Stimulated activated CD4-positive, alpha-beta T cell treated with anti-CD3 and anti-CD28 coated beads, TNF-alpha, amount 100 ng/mL, for 48 hours (primary cell): Measurements from ENCODE around the gene SLC35F3.
"Not testable (repeated sequence)": the region's sequence is repeated elsewhere in the genome, so short reads cannot be mapped to it uniquely, and the experiment has no call there.

Experiments
- DNase-seq, 3 donors: peaks; one replicate each; pipeline ENCODE4 v3.0.0-alpha.2; 2020; ENCODE audit warnings: low read depth in 3 of 3

SLC35F3 gene

DNA sequence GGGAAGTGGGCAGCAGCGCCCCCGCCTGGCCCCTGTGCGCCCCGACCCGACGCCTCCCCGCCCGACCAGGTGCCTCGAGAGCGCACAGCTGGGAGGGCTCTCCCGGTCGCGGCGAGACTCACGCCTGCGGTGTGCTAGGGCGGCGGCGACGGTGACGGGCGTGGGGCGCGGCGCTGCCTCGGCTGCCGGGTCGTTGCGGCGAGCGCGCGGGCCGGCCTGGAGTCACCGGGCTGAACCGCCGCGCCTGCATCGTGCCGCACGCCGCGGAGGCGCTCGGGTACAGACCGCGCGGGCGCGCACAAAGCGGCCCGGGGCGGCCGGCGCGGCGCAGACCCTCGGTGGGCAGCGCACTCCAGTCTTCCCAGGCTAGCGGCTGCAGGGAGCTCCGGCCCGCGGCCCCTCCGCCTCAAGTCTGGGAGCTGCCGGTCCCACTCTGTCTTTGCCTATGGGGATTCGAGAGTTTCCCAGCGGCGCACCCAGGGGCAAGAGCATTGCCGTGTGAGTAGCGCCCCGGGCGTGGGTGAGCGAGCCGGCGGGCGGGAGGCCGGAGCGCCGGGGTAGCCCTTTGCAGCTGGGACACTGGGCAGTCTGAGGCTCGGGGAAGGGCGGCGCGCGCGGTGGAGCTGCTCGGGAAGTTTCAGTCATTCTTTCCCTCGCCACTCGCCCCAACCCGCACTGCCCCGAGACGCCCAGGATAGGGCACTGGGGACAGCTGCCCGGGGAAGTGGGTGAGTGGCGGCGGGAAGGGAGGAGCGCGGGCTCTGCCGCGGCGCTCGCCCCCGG is at the start of gene SLC35F3:
SLC35F3 (plus strand) TSS at position 44 of the 783 bp plus-strand sequence.
- DNase-seq, result peak in 1 of 3 donors; percentile 4

DNA sequence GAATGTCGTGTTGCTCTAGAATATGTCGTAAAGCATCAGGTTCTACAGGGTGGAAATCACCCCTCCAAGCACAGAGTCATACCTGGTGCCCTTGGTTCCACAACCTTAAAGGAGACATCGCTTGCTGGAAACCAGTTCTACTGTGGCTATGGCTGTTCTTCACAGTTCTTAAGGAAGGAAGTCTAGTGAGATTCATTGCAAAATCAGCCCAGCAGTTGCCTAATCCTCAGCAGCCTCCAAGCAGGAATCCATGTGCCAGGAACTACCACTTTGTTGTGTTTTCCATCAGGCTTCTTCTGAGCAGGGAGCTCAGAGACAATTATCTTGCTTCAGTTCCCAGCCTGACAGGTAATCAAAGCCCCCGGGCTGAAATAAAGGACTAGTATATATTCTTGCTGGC is 45.0 kb upstream of the SLC35F3 start:
- DNase-seq, result no peak

DNA sequence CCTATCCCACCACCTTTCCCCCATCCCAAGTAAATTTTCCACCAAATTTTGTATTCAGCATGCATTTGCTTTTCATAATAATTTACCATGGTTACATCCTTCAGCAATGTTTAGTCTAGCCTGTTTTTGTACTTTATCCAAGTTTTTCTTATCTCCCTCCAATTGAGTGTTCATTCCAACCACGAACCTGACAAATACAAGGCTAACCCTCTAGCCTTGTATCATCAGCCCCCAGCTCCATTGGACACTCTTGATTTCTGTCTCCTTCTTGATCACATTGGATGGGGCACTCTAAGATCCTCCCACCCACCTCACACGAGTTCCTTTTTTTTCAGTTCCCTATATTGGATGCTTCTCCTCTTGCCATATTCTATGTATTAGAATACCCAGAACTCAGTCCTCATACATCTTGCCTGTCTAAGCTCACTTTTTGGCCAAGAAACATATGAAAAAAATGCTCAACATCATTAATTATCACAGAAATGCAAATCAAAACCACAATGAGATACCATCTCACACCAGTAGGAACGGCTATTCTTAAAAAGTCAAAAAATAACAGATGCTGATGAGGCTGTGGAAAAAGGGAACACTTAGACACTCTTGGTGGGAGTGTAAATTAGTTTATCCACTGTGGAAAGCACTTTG is 40.5 kb upstream of the SLC35F3 start:
- DNase-seq, result no peak

DNA sequence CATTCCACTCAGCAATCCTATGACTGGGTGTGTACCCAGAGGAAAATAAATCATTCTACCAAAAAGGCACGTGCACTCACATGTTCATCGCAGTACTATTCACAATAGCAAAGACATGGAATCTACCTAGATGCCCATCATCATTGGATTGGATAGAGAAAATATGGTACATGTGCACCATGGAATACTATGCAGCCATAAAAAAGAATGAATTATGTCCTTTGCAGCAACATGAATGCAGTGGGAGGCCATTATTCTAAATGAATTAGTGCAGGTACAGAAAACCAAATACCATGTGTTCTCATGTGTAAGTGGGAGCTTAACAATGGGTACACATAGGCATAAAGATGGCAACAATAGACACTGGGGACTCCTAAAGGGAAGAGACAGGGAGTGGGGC is 39.9 kb upstream of the SLC35F3 start:
- no peak for DNase-seq

DNA sequence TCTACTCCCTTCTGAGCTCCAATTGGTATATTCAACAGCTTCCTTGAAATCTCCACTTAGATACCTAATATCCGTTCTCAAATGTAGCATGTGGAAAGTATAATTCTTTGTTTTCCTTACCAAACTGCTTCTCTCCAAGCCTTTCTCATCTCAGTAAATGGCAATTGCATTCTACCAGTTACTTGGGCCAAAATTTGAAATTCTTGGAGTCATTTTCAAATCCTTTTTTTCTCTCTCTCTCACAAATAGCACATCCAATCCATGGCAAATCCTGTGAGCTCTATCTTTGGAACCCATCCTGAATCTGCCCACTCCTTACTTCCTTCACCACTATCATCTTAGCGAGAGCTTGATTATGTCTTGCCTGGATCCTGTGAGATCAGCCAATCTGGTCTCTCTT is 39.3 kb upstream of the SLC35F3 start:
- DNase-seq, result no peak

DNA sequence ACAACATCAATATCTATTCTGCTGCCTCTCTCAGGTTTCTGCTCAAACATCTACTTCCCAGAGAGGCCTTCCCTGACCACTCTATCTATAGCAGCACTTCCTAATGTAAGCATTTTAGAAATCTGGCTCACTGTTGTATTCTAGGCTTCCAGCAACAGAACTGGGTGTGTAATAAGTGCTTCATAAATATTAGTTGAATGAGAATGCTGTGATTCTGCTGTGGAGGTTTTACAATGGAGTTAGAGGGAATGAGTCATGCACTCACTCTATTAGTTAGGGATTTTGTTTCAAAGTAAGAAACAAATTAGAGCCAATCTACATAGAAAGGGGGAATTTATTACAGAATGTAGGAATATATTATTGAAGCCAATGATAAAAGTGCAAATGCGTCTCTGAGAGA is 38.6 kb upstream of the SLC35F3 start:
- no peak for DNase-seq

DNA sequence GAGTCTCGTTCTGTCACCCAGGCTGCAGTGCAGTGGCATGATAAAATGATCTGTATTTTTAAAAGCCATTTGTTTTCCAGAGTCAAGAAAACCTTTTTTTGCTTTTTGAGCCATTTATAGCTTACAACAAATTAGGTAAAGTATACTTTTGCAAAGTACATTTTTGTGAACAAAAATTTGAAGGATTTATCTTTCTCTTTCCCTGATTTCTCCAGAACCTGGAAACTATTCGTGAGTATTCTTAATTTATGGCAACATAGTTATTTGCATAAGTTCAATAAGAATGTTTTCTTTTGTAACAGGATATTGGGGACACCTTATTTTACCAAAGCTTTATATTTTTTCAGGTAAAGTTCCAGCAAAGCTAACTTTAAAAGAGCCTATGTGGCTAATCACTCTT is 37.4 kb upstream of the SLC35F3 start:
- DNase-seq, result no peak

DNA sequence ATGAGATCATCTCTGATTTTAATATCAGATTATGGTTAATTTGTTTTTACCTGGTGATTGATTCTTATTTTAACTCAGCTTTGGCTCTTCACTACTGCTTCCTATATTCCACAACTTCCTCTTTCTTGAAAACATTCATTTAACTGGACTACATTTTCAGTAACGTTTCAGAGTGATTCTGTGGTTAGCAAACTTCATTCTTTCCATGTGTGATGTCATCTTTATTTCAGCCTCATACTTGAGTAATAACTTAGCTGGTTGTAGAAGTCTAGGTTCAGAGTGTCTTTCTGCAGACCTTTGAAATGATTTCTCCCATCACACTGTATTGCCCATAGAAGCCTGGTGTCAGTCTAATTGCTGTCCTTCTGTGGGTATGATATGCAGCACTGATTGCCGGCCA is 36.0 kb upstream of the SLC35F3 start:
- DNase-seq, result no peak

DNA sequence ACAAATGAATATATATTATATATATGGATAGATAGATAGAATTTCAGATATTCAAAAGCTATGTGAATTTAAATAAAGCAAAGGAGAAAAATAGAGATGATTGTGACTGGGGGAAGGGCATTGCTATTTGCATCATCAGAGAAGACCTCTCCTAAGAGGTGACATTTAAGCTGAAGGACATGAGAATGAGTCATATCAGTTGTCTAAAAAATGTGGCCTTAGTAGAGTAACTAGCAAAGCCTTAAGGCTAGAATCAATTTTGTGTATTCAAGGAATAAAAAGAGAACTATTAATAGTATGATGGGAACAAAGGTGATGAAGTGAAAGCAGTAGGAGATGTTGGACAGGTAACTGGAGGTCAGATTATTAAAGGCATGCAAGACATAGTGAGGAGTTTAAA is 34.8 kb upstream of the SLC35F3 start:
- DNase-seq, result no peak

DNA sequence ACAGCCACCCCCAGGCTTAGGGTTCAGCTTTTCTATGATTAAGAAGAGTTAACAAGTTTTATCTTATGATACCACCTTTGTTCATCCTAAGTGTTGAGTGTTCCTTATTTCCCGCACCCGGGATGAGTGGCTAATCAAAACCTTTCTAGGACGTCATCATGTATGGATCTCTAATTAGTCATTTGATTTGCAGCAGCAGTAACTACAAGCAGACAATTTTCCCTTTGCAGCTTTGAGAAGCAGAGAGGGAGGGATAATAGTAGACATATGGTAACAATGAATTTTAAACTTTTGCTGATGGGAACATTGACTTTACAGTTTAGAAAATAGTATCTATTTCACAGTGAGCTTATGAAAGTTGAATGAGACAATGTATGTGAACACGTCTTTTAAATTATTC is 30.8 kb upstream of the SLC35F3 start:
- DNase-seq, result no peak

DNA sequence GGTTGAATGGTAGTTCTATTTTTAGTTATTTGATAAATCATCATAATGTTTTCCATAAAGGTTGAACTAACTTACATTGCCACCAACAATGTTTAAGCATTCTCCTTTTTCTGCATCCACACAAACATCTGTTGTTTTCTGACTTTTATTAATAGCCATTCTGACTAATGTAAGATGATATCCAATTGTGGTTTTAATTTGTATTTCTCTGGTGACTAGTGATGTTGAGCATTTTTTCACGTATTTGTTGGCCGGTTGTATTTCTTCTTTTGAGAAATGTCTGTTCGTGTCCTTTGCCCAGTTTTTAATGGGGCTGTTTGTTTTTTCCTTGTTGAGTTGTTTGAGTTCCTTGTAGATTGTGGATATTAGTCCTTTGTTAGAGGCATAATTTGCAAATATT is 24.6 kb upstream of the SLC35F3 start:
- no peak for DNase-seq

DNA sequence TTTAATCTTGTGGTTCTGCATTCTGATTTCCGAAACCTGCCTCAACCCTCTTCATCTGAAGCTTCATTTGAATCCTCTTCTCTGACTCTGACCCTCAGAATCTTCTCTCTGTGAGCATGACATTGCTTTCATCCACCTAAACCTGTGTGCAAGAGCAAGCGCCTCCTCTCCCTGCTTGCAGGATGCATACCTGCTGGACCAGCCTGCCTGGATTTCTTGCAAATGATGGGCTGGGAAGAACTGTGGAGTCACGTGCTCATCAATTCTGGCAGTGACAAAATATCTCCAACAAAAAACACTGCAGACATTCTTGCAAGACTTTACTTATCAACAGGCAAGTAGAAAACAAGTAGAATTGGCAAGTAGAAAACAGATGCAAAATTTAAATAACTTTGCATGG is 20.8 kb upstream of the SLC35F3 start:
- DNase-seq, result no peak

DNA sequence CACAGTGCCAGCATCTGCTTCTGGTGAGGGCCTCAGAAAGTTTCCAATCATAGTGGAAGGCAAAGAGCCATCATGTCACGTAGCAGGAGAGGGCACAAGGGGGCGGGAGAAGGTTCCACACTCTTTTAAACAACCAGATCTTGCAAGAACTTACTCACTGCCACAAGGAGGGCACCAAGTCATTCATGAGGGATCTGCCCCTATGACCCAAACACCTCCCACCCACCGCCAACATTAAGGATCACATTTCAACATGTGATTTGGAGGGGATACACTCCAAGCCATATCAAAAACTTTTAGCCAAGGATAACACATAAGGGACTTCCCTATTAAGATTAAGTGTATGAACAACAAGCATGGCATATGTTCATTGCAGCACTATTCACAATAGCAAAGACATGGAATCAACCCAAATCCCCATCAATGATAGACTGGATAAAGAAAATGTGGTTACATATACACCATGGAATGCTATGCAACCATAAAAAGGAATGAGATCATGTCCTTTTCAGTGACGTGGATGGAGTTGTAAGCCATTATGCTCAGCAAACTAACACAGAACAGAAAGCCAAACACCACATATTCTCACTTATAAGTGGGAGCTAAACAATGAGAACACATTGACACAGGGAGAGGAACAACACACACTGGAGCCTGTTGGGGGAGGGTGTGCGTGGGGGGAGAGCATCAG is 19.9 kb upstream of the SLC35F3 start:
- DNase-seq, result no peak

DNA sequence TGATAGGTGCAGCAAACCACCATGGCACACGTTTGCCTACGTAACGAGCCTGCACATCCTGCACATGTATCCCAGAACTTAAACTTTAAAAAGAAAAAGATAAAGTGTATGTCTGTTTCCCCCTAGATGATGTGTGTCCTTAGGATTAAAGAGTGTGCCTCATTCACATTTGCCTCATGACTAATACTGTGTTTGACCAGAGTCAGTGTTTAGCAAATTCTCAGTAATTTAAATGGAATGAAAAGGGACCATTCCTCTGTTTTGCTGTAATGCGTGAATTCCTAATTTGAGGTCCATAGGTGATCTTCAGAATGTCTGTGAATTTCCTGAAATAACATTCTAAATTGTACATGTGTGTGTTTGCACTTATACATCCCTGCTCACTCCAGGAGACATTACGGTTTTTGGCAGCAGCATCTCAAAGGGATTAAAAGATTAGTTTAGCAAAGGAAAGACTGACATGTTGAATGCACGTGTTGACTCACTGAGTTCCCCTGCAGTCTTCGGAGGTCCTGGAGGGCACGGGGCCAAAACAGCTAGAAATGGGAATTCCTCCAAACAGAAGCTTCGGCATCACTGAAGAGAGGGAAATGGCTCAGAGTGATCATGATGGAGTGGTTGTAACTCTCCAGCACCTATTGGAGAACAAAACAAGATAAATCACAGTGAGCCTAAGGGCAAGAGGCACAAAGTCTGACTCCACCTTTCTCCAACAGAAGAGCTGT is 19.1 kb upstream of the SLC35F3 start:
- DNase-seq, result no peak

DNA sequence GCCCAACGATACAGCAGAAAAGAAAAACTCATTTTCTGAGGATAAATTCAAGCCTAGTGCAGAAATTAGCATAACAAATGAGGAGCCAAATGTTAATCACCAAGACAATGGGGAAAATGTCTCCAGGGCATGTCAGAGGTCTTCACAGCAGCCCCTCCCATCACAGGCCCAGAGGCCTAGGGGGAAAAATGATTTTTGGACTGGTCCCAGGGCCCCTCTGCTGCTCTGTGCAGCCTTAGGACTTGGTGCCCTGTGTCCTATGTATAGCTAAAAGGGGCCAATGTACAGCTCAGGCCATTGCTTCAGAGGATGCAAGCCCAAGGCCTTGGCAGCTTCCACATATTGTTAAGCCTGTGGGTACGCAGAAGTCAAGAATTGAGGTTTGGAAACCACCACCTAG is 13.3 kb upstream of the SLC35F3 start:
- not testable (repeated sequence) for DNase-seq

DNA sequence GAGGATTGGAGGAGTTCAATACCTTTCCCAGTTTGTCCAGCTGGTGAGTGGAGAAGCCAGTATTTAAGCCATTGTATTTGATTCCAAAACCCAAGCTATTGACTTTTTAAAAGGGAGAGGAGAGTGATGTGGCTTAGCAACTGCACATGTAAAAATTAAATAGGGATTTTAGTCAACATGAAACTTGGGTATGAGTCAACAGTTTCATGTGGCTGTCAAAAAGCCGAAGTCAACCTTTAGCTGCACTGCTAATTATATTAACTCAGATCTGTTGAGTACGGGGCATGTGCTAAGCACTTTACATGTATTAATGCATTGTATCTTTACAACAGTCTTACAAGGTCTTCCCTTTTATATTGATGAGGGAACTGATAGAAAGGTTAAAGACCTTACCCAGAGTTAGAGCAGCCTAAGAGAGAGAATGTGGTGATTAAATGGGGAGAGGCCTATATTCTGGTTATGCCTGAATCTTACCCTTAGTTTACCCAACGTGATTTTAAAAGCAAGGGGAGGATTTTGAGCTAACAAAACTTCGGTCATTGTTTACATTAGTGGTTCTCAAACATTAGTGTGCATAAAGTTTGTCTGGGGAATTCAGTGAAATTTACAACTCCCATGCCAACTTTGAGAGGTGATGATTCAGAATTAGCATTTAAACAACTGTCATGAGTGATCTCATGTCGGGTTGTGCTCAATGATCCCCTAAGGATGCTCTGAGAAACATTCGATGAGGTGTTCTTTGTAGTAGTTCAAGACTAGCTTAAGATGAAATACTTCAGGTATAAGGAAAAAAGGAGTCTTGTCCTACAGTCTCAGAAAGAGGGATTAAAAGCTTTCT is 6.9 kb upstream of the SLC35F3 start:
- DNase-seq, result no peak

DNA sequence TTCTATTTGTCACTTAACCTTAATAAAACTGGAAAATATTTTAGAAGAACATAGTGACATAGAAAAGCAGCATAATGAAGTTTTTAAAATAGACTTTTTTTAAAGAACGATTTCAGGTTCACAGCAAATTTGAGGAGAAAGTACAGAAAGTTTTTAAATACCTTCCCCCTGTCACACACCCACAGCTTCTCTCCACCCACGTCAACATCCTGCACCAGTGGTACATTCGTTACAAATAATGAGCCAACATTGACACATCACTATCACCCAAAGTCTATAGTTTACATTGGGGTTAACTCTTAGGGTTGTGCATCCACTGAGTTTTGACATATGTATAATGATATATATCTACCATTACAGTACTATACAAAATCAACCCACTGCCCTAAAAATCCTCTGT is 3.0 kb upstream of the SLC35F3 start:
- DNase-seq, result no peak

DNA sequence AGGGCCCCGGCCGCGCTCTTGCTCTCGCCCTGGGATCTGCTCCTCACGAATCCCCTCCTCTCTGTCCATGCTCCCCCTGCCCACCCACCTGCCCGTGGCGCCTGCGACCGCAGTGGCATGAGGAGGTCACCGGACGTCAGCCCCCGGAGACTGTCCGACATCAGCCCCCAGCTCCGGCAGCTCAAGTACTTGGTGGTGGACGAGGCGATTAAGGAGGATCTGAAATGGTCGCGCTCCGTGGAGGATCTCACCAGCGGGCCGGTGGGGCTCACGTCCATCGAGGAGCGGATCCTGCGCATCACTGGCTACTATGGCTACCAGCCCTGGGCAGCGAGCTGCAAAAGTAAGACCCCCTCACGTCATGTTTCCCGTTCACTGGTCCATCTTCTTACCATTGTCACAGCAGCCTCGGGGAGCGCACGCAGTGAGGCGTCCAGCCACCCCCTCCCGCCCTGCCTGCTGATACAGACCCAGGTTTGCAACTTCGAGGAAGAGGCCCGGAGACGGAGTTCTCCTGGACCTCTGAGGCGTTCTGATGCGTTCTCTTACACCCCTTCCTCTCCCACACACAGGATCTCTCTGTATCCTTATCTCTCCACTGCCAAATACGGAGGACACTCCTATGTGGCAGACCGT is 1.1 kb downstream of the SLC35F3 start:
- no peak for DNase-seq

DNA sequence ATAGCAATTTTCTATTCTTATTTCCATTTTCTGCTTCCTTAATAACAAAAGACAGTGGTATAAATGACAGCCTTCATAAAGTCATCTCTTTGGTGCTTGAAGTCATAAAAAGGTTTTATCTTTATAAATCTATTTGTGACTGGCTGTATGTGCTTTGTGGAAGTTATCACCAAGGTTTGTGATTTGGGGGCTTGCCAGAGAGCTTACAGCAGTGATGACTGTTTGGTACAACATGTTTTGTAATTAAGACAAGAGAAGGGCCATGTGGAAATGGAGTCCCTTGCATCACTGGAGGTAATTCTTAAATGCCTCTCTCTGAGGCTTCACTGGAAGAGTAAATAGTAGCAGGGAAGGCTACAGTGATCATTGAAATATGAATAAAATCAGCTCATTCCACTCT is 2.7 kb downstream of the SLC35F3 start:
- no peak for DNase-seq

DNA sequence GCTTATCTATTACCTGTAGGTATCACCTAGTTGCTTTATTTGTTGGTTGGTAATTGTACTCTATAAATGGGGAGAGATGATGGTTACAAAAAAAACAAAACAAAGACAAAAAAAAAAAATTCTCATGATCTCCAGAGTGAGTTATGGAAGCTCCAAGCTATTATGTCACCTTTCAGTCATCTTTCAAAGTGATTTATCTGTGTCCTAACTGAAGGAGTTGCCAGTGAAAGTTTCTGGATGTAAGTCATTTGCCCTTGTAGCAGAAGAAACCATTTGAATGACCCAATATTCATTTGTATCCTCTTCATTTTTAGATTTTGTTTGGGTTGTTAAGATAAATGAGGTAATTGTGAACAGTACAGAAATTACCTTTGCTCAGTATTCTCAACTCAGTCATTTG is 3.6 kb downstream of the SLC35F3 start:
- no peak for DNase-seq

DNA sequence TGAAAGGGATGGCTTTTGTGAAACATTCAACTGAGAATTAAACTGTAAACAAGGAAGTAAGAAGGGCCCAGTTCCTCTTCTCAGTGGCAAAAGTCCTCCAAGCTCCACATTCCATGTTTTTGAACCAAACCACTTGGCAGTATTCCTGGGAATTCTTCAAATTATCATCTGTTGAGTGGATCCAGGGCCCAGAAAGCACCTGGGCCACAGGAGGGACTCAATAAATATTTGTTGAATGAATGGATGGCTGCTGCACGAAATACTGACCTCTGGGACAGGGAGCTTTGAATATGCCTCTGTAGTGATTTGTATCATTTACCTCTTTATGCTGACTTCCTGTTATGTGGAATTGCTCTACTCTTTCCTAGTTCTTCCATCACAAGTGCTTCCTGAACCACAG is 4.7 kb downstream of the SLC35F3 start:
- DNase-seq, result no peak
